Trophoblast cell (in vitro differentiated cells and primary cell): ENCODE data around the gene BIRC7.

Source experiments
- DNase-seq, 2 donors: peaks; one replicate each; pipeline ENCODE4 v3.0.0-alpha.2; 2016
- H2AFZ ChIP-seq: 2 replicates; pipeline ENCODE4 v1.6.1; 2013; ENCODE audit warnings: low read length, moderate library complexity, mild to moderate bottlenecking; ENCODE audit not compliant: insufficient read depth, poor library complexity
- H2AK5ac ChIP-seq: 2 replicates; pipeline ENCODE4 v1.6.1; 2013; ENCODE audit warnings: mild to moderate bottlenecking, low read length
- H2BK120ac ChIP-seq: 2 replicates; pipeline ENCODE4 v1.6.1; 2013; ENCODE audit warnings: low read length, mild to moderate bottlenecking, moderate library complexity; ENCODE audit not compliant: insufficient read depth, poor library complexity
- H2BK12ac ChIP-seq: 2 replicates; pipeline ENCODE4 v1.6.1; 2013; ENCODE audit warnings: mild to moderate bottlenecking, low read length, moderate library complexity
- H2BK5ac ChIP-seq: 2 replicates; pipeline ENCODE4 v1.6.1; 2013; ENCODE audit warnings: low read length, low read depth, moderate library complexity, mild to moderate bottlenecking; ENCODE audit not compliant: poor library complexity
- H3K14ac ChIP-seq: 2 replicates; pipeline ENCODE4 v1.6.1; 2013; ENCODE audit warnings: mild to moderate bottlenecking, low read length
- H3K18ac ChIP-seq: 2 replicates; pipeline ENCODE4 v1.6.1; 2013; ENCODE audit warnings: mild to moderate bottlenecking, low read length
- H3K23ac ChIP-seq: 2 replicates; pipeline ENCODE4 v1.6.1; 2013; ENCODE audit warnings: low read length
- H3K27ac ChIP-seq: 2 replicates; pipeline ENCODE4 v1.5.1; 2013; ENCODE audit warnings: low read depth, mild to moderate bottlenecking, inconsistent platforms, low read length, moderate library complexity
- H3K27me3 ChIP-seq: 2 replicates; pipeline ENCODE4 v1.6.1; 2013; ENCODE audit warnings: inconsistent platforms, mild to moderate bottlenecking, low read length, moderate library complexity; ENCODE audit not compliant: insufficient read depth
- H3K36me3 ChIP-seq, 2 experiments: 1 replicate in 1 of 2; 2 replicates in 1 of 2; pipeline ENCODE4 v1.6.1; 2013; ENCODE audit warnings: low read length in 2 of 2, mild to moderate bottlenecking in 2 of 2, moderate library complexity in 1 of 2; ENCODE audit not compliant: insufficient read depth in 2 of 2, control insufficient read depth in 1 of 2
- H3K4ac ChIP-seq: 2 replicates; pipeline ENCODE4 v1.6.1; 2013; ENCODE audit warnings: low read depth, mild to moderate bottlenecking, low read length, moderate library complexity
- H3K4me1 ChIP-seq, 2 experiments: 1 replicate in 1 of 2; 2 replicates in 1 of 2; pipeline ENCODE4 v1.6.1; 2013; ENCODE audit warnings: low read length in 2 of 2, mild to moderate bottlenecking in 2 of 2, moderate library complexity in 1 of 2; ENCODE audit not compliant: insufficient read depth in 2 of 2, control insufficient read depth in 1 of 2
- H3K4me2 ChIP-seq: 2 replicates; pipeline ENCODE4 v1.6.1; 2013; ENCODE audit warnings: inconsistent platforms, mild to moderate bottlenecking, low read length, moderate library complexity
- H3K4me3 ChIP-seq: 2 replicates; pipeline ENCODE4 v1.5.1; 2013; ENCODE audit warnings: mild to moderate bottlenecking, low read depth, low read length, inconsistent platforms
- H3K79me1 ChIP-seq: one replicate; pipeline ENCODE4 v1.6.1; 2013; ENCODE audit warnings: low read length
- H3K79me2 ChIP-seq: 2 replicates; pipeline ENCODE4 v1.6.1; 2013; ENCODE audit warnings: low read length, mild to moderate bottlenecking; ENCODE audit not compliant: control insufficient read depth, insufficient read depth, poor library complexity
- H3K9ac ChIP-seq: 2 replicates; pipeline ENCODE4 v1.6.1; 2013; ENCODE audit warnings: mild to moderate bottlenecking, low read length
- H3K9me3 ChIP-seq: 2 replicates; pipeline ENCODE4 v1.6.1; 2013; ENCODE audit warnings: low read depth, mild to moderate bottlenecking, control low read depth, inconsistent platforms, low read length; ENCODE audit not compliant: insufficient read depth
- H4K12ac ChIP-seq: 2 replicates; pipeline ENCODE4 v1.6.1; 2013; ENCODE audit warnings: low read depth, mild to moderate bottlenecking, low read length, moderate library complexity
- H4K8ac ChIP-seq: 2 replicates; pipeline ENCODE4 v1.6.1; 2013; ENCODE audit warnings: low read depth, mild to moderate bottlenecking, low read length, moderate library complexity
- H4K91ac ChIP-seq: one replicate; pipeline ENCODE4 v1.6.1; 2013; ENCODE audit warnings: low read depth, mild to moderate bottlenecking, low read length, moderate library complexity
- WGBS: extraction: QIAGEN DNeasy Blood & Tissue Kit; methylation state at CpG from one replicate; pipeline ENCODE4 v1.1.7; 2013; ENCODE audit warnings: missing lambda C conversion rate; ENCODE audit not compliant: insufficient read length, insufficient coverage; ENCODE audit errors: extremely low coverage; 5-methylcytosine and 5-hydroxymethylcytosine counted together

Gene BIRC7

GRCh38 chr20:63190828-63191227 is 44.9 kb upstream of the BIRC7 start:
- no peak for DNase-seq
- no peak overlapping the region for H3K23ac ChIP-seq

GRCh38 chr20:63191400-63191799 is 44.3 kb upstream of the BIRC7 start:
- no peak overlapping the region for H2BK12ac ChIP-seq
- no peaks in the 10 kb centered on the region for H3K27me3 ChIP-seq
- H3K18ac ChIP-seq, result no peak overlapping the region
- no peak for DNase-seq
- H3K14ac ChIP-seq, result no peak overlapping the region
- no peak overlapping the region for H3K4ac ChIP-seq
- H3K27ac ChIP-seq, result no peak overlapping the region
- no peak overlapping the region for H2AK5ac ChIP-seq
- no peak overlapping the region for H2BK120ac ChIP-seq
- no peaks in the 10 kb centered on the region for H3K79me1 ChIP-seq
- H3K4me2 ChIP-seq, result no peak overlapping the region
- H3K23ac ChIP-seq, result no peak overlapping the region
- H3K4me3 ChIP-seq, result no peak overlapping the region
- no peak overlapping the region for H4K91ac ChIP-seq
- no peaks in the 10 kb centered on the region for H3K4me1 ChIP-seq
- H3K79me2 ChIP-seq, result no peaks in the 10 kb centered on the region
- peaks cover 7 to 13% of the 10 kb centered on the region in 2 experiments for H3K36me3 ChIP-seq
- H4K8ac ChIP-seq, result no peak overlapping the region
- no peaks in the 10 kb centered on the region for H3K9me3 ChIP-seq
- WGBS, result no CpG with 5 or more reads among the region's 14 CpGs
- no peak overlapping the region for H2AFZ ChIP-seq
- no peak overlapping the region for H4K12ac ChIP-seq
- H3K9ac ChIP-seq, result no peak overlapping the region
- no peak overlapping the region for H2BK5ac ChIP-seq

More at GRCh38 chr20:63190828-63191227, 44.9 kb upstream of the BIRC7 start:
- H3K4me2 ChIP-seq, result no peak overlapping the region
- H2AFZ ChIP-seq, result no peak overlapping the region
- no peaks in the 10 kb centered on the region for H3K4me1 ChIP-seq
- no peak overlapping the region for H2BK5ac ChIP-seq
- no peaks in the 10 kb centered on the region for H3K27me3 ChIP-seq
- no peak overlapping the region for H3K4ac ChIP-seq
- H3K14ac ChIP-seq, result no peak overlapping the region
- H3K4me3 ChIP-seq, result no peak overlapping the region
- no peak overlapping the region for H3K9ac ChIP-seq
- no peak overlapping the region for H2BK12ac ChIP-seq
- no peak overlapping the region for H4K12ac ChIP-seq
- H4K91ac ChIP-seq, result no peak overlapping the region
- no peaks in the 10 kb centered on the region for H3K79me1 ChIP-seq
- peaks cover 6 to 11% of the 10 kb centered on the region in 2 experiments for H3K36me3 ChIP-seq
- H2BK120ac ChIP-seq, result no peak overlapping the region
- no peak overlapping the region for H2AK5ac ChIP-seq
- H3K79me2 ChIP-seq, result no peaks in the 10 kb centered on the region
- no peak overlapping the region for H3K18ac ChIP-seq
- no peak overlapping the region for H3K27ac ChIP-seq
- WGBS, result no CpG with 5 or more reads among the region's 20 CpGs
- no peak overlapping the region for H4K8ac ChIP-seq
- H3K9me3 ChIP-seq, result peaks cover 5% of the 10 kb centered on the region

GRCh38 chr20:63192721-63193120 is 43.0 kb upstream of the BIRC7 start:
- Histone ChIP-seq H3K23ac (no peak overlapping the region), H2BK12ac (no peak overlapping the region), H3K36me3 (peaks cover 19 to 26% of the 10 kb centered on the region in 2 experiments), H4K91ac (no peak overlapping the region), H2BK120ac (no peak overlapping the region), H3K4me3 (no peak overlapping the region), H3K4ac (no peak overlapping the region), H3K79me1 (no peaks in the 10 kb centered on the region), H3K9ac (no peak overlapping the region), H3K79me2 (peaks cover 3% of the 10 kb centered on the region), H3K14ac (no peak overlapping the region), H4K8ac (no peak overlapping the region), H3K4me2 (no peak overlapping the region), H3K27me3 (no peaks in the 10 kb centered on the region), H3K4me1 (no peaks in the 10 kb centered on the region), H2AFZ (no peak overlapping the region), H4K12ac (no peak overlapping the region), H2BK5ac (no peak overlapping the region), H3K9me3 (no peaks in the 10 kb centered on the region), H3K18ac (no peak overlapping the region), H3K27ac (no peak overlapping the region), H2AK5ac (no peak overlapping the region)
- no CpG with 5 or more reads among the region's 21 CpGs for WGBS
- no peak for DNase-seq

- H3K9ac ChIP-seq, result no peak overlapping the region
- H2BK5ac ChIP-seq, result no peak overlapping the region
- no CpG with 5 or more reads among the region's 14 CpGs for WGBS
- H4K8ac ChIP-seq, result no peak overlapping the region
- no peak overlapping the region for H3K27ac ChIP-seq
- no peak overlapping the region for H2AFZ ChIP-seq
- H3K4me3 ChIP-seq, result no peak overlapping the region
- no peaks in the 10 kb centered on the region for H3K9me3 ChIP-seq
- no peak overlapping the region for H2BK12ac ChIP-seq
- no peak overlapping the region for H3K14ac ChIP-seq
- no peak overlapping the region for H3K4ac ChIP-seq
- DNase-seq, result no peak
- H3K18ac ChIP-seq, result no peak overlapping the region
- no peak overlapping the region for H3K23ac ChIP-seq
- no peak overlapping the region for H4K12ac ChIP-seq
- no peaks in the 10 kb centered on the region for H3K27me3 ChIP-seq
- no peak overlapping the region for H4K91ac ChIP-seq
- no peaks in the 10 kb centered on the region for H3K4me1 ChIP-seq
- H3K4me2 ChIP-seq, result no peak overlapping the region
- H3K79me2 ChIP-seq, result peaks cover 3% of the 10 kb centered on the region
- H3K36me3 ChIP-seq, result peaks cover 21 to 29% of the 10 kb centered on the region in 2 experiments
- H2BK120ac ChIP-seq, result no peak overlapping the region
- H2AK5ac ChIP-seq, result no peak overlapping the region
- no peaks in the 10 kb centered on the region for H3K79me1 ChIP-seq
These were observed 41.5 kb upstream of the BIRC7 start for GRCh38 chr20:63194007-63194796.
